GM12878 (cell line): ENCODE data around the gene PRKN. TPM values are rescaled to one million over a fixed set of nuclear protein-coding genes. Genes with fewer than 3 reads are reported as not detected.

Experiments
- ATAC-seq: fragments of 200-7000 bp; cut with Tn5 transposase; 3 replicates; pipeline ENCODE4 v1.9.1; 2020; ENCODE audit warnings: mild to moderate bottlenecking, moderate library complexity
- BruUV-seq: library from RNA; stranded (reverse); fragments of 400-500 nt; replicated peaks from 2 replicates; lab custom pipeline; 2021; lab: Mats Ljungman, UMichigan
- CTCF ChIA-PET: fragments of 300-600 bp; sonication (Branson Sonifier 250); formaldehyde crosslinking; extraction: SDS; loops from one replicate; lab custom pipeline; 2021; ENCODE audit warnings: inconsistent platforms; lab: Yijun Ruan, JAX
- POLR2A ChIA-PET: fragments of 350-600 bp; formaldehyde crosslinking; extraction: SDS; loops from one replicate; lab custom pipeline; 2021; ENCODE audit warnings: inconsistent platforms; lab: Charles Lee
- RAD21 ChIA-PET: fragments of 300-600 bp; sonication (Branson Sonifier 250); formaldehyde crosslinking; loops from one replicate; lab custom pipeline; 2023; ENCODE audit warnings: antibody characterized with exemption; ENCODE audit not compliant: unreplicated experiment; lab: Charles Lee
- SMC1A ChIA-PET: fragments of 300-600 bp; sonication (Branson Sonifier 250); formaldehyde crosslinking; loops from one replicate; lab custom pipeline; 2023; ENCODE audit not compliant: unreplicated experiment, uncharacterized antibody; lab: Charles Lee
- DNase-seq: peaks from one replicate; pipeline ENCODE4 v3.0.0-alpha.2; 2011; ENCODE audit warnings: low read depth, low spot score
- FAIRE-seq: peaks from 3 replicates; lab custom pipeline; 2011; peaks lifted over from hg19 to GRCh38; lab: Jason Lieb, UNC
- H2AFZ ChIP-seq: 2 replicates; pipeline ENCODE4 v1.6.0; 2011; ENCODE audit warnings: low read depth, low read length, control low read depth; ENCODE audit not compliant: control insufficient read depth
- H3K27ac ChIP-seq: 2 replicates; pipeline ENCODE4 v1.5.1; 2011; ENCODE audit warnings: control low read depth; ENCODE audit not compliant: control insufficient read depth, insufficient read depth
- H3K27me3 ChIP-seq, 2 experiments: replicated peaks in 1 of 2; 2 replicates each; pipeline versions ENCODE4 v1.6.0 to v1.6.1; 2011; ENCODE audit warnings: low read length in 1 of 2; ENCODE audit not compliant: control insufficient read depth in 2 of 2, insufficient read depth in 2 of 2
- H3K36me3 ChIP-seq, 2 experiments: 2 replicates each; pipeline ENCODE4 v1.5.1; 2011; ENCODE audit warnings: low read length in 1 of 2; ENCODE audit not compliant: control insufficient read depth in 2 of 2, insufficient read depth in 2 of 2
- H3K4me1 ChIP-seq: 2 replicates; pipeline ENCODE4 v1.6.1; 2011; ENCODE audit warnings: mild to moderate bottlenecking, low read length, moderate library complexity, mixed read lengths; ENCODE audit not compliant: control insufficient read depth, insufficient read depth
- H3K4me2 ChIP-seq: 2 replicates; pipeline ENCODE4 v1.6.0; 2011; ENCODE audit warnings: control low read depth; ENCODE audit not compliant: control insufficient read depth, insufficient read depth
- H3K4me3 ChIP-seq: fragments of 200-600 bp; sonication (generic); 2 replicates; pipeline ENCODE4 v1.5.1; 2016
- H3K79me2 ChIP-seq: 2 replicates; pipeline ENCODE4 v1.6.0; 2011; ENCODE audit warnings: low read length; ENCODE audit not compliant: control insufficient read depth, insufficient read depth
- H3K9ac ChIP-seq: 2 replicates; pipeline ENCODE4 v1.8.0; 2011; ENCODE audit warnings: low read length, control low read depth, mixed read lengths; ENCODE audit not compliant: control insufficient read depth, insufficient read depth
- H3K9me3 ChIP-seq: replicated peaks from 3 replicates; pipeline ENCODE4 v1.5.1; 2011; ENCODE audit warnings: mild to moderate bottlenecking, low read length; ENCODE audit not compliant: control insufficient read depth, insufficient read depth
- H4K20me1 ChIP-seq: 2 replicates; pipeline ENCODE4 v1.6.0; 2011; ENCODE audit not compliant: control insufficient read depth, insufficient read depth
- EP300 ChIP-seq, 2 experiments: fragments of 150-350 bp in 1 of 2; IDR thresholded peaks; 2 replicates each; pipeline ENCODE4 v1.6.1; 2011 to 2012; ENCODE audit warnings: low read depth in 2 of 2, low read length in 2 of 2, borderline replicate concordance in 1 of 2, improper control_type of control experiment in 1 of 2, inconsistent platforms in 1 of 2; ENCODE audit not compliant: control insufficient read depth in 1 of 2
- MTA2 ChIP-seq: fragments of 450-650 bp; IDR thresholded peaks from 2 replicates; pipeline ENCODE4 v1.6.1; 2016; ENCODE audit warnings: low read depth, mild to moderate bottlenecking, moderate library complexity
- NFYB ChIP-seq: IDR thresholded peaks from 2 replicates; pipeline ENCODE4 v1.6.1; 2011; ENCODE audit warnings: low read depth, mild to moderate bottlenecking, low read length, improper control_type of control experiment, moderate library complexity; ENCODE audit not compliant: insufficient read depth
- PAX5 ChIP-seq: IDR thresholded peaks from 2 replicates; pipeline ENCODE4 v1.6.1; 2011; ENCODE audit warnings: low read depth, low read length, borderline replicate concordance
- RELA ChIP-seq: fragments of 450-650 bp; IDR thresholded peaks from 2 replicates; pipeline ENCODE4 v1.8.0; 2014; ENCODE audit warnings: borderline replicate concordance; ENCODE audit not compliant: partially characterized antibody
- RFX5 ChIP-seq: IDR thresholded peaks from 2 replicates; pipeline ENCODE4 v1.6.1; 2011; ENCODE audit warnings: low read depth, low read length, improper control_type of control experiment
- TBL1XR1 ChIP-seq: IDR thresholded peaks from 2 replicates; pipeline ENCODE4 v1.6.1; 2012; ENCODE audit warnings: low read depth, low read length, improper control_type of control experiment
- WGBS: methylation state at CpG from one replicate; pipeline ENCODE4 v1.1.6; 2016; ENCODE audit warnings: low lambda C conversion rate; ENCODE audit not compliant: insufficient replicate concordance, insufficient coverage; ENCODE audit errors: missing lambda C conversion rate; 5-methylcytosine and 5-hydroxymethylcytosine counted together
- in situ Hi-C: fragments of 300-500 bp; cut with MboI; formaldehyde crosslinking; loops from 9 replicates; pipeline ENCODE4 v1.14.3; 2018; ENCODE audit warnings: mixed read lengths
- intact Hi-C: fragments of 100-400 bp; cut with micrococcal nuclease; formaldehyde crosslinking; loops from one replicate; pipeline ENCODE4 v1.14.2; 2022; ENCODE audit not compliant: unreplicated experiment
- polyA plus RNA-seq, 11 experiments: library from polyadenylated mRNA; depleted of rRNA in 4 of 11; unstranded in 6 of 11; stranded (reverse) in 5 of 11; fragments of >200 nt; fragmentation: Nextera tagmentation in 4 of 11; fragmentation: Illumina TruSeq in 1 of 11; extraction: Ambion mirVana in 4 of 11; extraction: Trizol in 1 of 11; gene quantifications; 1 replicate in 1 of 11; 2 replicates in 10 of 11; pipeline versions ENCODE4 v1.2.1 to v1.2.3, GENCODE V29; 2011 to 2016; ENCODE audit warnings: inconsistent platforms in 2 of 11, missing spikeins in 2 of 11, low read depth in 1 of 11
- total RNA-seq, 4 experiments: library from RNA; depleted of rRNA in 3 of 4; stranded (reverse); fragments of >200 nt in 3 of 4; fragmentation: Illumina TruSeq in 1 of 4; extraction: Trizol in 1 of 4; gene quantifications; 2 replicates each; pipeline versions ENCODE4 v1.2.1 to v1.2.3, GENCODE V29; 2013 to 2021

Gene PRKN
- total and polyA plus RNA-seq, 10 of the 15 experiments (the other 5 are each of a cell fraction or from before 2014, with no cell fraction given), result 0.06 to 0.09 TPM; not detected in 8

GRCh38 chr6:161594412-161594811 is 1133.2 kb downstream of the PRKN start:
- H3K9ac ChIP-seq, result no peak overlapping the region
- no peaks in the 10 kb centered on the region for H3K27me3 ChIP-seq
- intact Hi-C loops, result no loop called here
- H3K4me3 ChIP-seq, result no peak overlapping the region
- H3K36me3 ChIP-seq, result no peaks in the 10 kb centered on the region
- 0% methylated on average over 1 of the region's 1 CpG for WGBS
- H3K27ac ChIP-seq, result no peak overlapping the region
- ChIA-PET POLR2A (no interaction called here), RAD21 (no interaction called here), CTCF (no interaction called here), SMC1A (no interaction called here)
- no peaks in the 10 kb centered on the region for H3K4me1 ChIP-seq
- no TSS peak for BruUV-seq
- no peak overlapping the region for H2AFZ ChIP-seq
- no peak for DNase-seq
- in situ Hi-C loops, result no loop called here
- no peaks in the 10 kb centered on the region for H3K9me3 ChIP-seq
- no peak for ATAC-seq
- H3K79me2 ChIP-seq, result no peaks in the 10 kb centered on the region
- no peak for TF ChIP-seq EP300 (IDR thresholded peaks at IDR 0.05; ENCODE audit: borderline replicate concordance in 1 of 2, control insufficient read depth in 1 of 2, low read depth in 2 of 2, low read length in 2 of 2)
- no peak for TF ChIP-seq MTA2
- no peak for TF ChIP-seq RFX5
- no peak for TF ChIP-seq RELA
- no peak for TF ChIP-seq TBL1XR1
- no peak for TF ChIP-seq PAX5
- no peak overlapping the region for H3K4me2 ChIP-seq
- no peaks in the 10 kb centered on the region for H4K20me1 ChIP-seq
- FAIRE-seq, result no peak

GRCh38 chr6:161590961-161591627 is 1136.5 kb downstream of the PRKN start:
- FAIRE-seq (no peak), DNase-seq (no peak), ATAC-seq (no peak)
- Histone ChIP-seq H3K36me3 (no peaks in the 10 kb centered on the region), H2AFZ (no peak overlapping the region), H4K20me1 (no peaks in the 10 kb centered on the region), H3K9ac (no peak overlapping the region), H3K4me3 (no peak overlapping the region), H3K27me3 (no peaks in the 10 kb centered on the region), H3K9me3 (no peaks in the 10 kb centered on the region), H3K79me2 (no peaks in the 10 kb centered on the region), H3K4me2 (no peak overlapping the region), H3K4me1 (no peaks in the 10 kb centered on the region), H3K27ac (no peak overlapping the region)
- ChIA-PET CTCF (no interaction called here), SMC1A (no interaction called here), POLR2A (no interaction called here), RAD21 (no interaction called here)
- no TSS peak for BruUV-seq
- 58% methylated on average over 5 of the region's 5 CpGs for WGBS
- intact Hi-C loops, result no loop called here
- in situ Hi-C loops, result no loop called here
- TF ChIP-seq NFYB, result no peak
- TF ChIP-seq, all 136 proteins: peak for 0
